Measurements from ENCODE around the gene EGLN3. TPM values are rescaled to one million over a fixed set of nuclear protein-coding genes. Genes with fewer than 3 reads are reported as not detected.
"Not testable (repeated sequence)": the region's sequence is repeated elsewhere in the genome, so short reads cannot be mapped to it uniquely, and the experiment has no call there.

The EGLN3 gene
- total and polyA plus RNA-seq, 10 of the 15 experiments (the other 5 are each of a cell fraction or from before 2014, with no cell fraction given), result 0.42 to 8.1 (median 2.0) TPM

DNA sequence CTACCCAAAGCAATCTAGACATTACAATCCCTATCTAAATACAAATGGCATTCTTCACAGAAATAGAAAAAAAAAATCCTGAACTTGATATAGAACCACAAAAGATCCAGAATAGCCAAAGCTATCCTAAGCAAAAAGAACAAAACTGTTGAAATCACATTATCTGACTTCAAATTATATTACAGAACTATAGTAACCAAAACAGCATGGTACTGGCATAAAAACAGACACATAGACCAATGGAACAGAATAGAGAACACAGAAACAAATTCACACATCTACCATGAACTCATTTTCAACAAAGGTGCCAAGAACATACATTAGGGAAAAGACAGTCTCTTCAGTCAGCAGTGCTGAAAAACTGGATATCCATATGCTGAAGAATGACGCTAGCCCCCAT, 19.0 kb upstream of the EGLN3 start:
- RAD21 ChIA-PET (ENCODE audit: unreplicated experiment), result interaction anchor here (2.9 kb wide), 1 partner anchor 11 kb away, joined by 14 read pairs; no protein-coding TSS in a partner anchor
- intact Hi-C loops (cut with micrococcal nuclease; ENCODE audit: unreplicated experiment), result loop anchor here (5.0 kb wide), 1 partner anchor 117 kb away; no protein-coding TSS in a partner anchor
- H3K4me2 ChIP-seq (ENCODE audit: control insufficient read depth, insufficient read depth); H3K36me3 ChIP-seq (ENCODE audit: control insufficient read depth in 2 of 2, insufficient read depth in 2 of 2, low read length in 1 of 2); H3K9me3 ChIP-seq (replicated peaks; ENCODE audit: control insufficient read depth, insufficient read depth, low read length); POLR2A ChIA-PET; in situ Hi-C loops (cut with MboI); H2AFZ ChIP-seq (ENCODE audit: control insufficient read depth, low read depth, low read length); BruUV-seq (replicated peaks); H4K20me1 ChIP-seq (ENCODE audit: control insufficient read depth, insufficient read depth); H3K27ac ChIP-seq (ENCODE audit: control insufficient read depth, insufficient read depth); ATAC-seq; H3K9ac ChIP-seq (ENCODE audit: control insufficient read depth, insufficient read depth, low read length); H3K27me3 ChIP-seq (replicated peaks in 1 of 2; ENCODE audit: control insufficient read depth in 2 of 2, insufficient read depth in 2 of 2, low read length in 1 of 2); H3K4me3 ChIP-seq; H3K79me2 ChIP-seq (ENCODE audit: control insufficient read depth, insufficient read depth, low read length); FAIRE-seq; DNase-seq (ENCODE audit: low read depth, low spot score): not testable (repeated sequence)
- 0 out of 2 replicates have a peak, but pooled peaks have one; percentile 26 for TF ChIP-seq SMARCA5 (IDR thresholded peaks at IDR 0.05)
- 96% methylated on average over 1 of the region's 1 CpG for WGBS (ENCODE audit: insufficient coverage, insufficient replicate concordance, low lambda C conversion rate, missing lambda C conversion rate)
- SMC1A ChIA-PET (ENCODE audit: uncharacterized antibody, unreplicated experiment), result interaction anchor here (1.4 to 2.2 kb wide), 4 partner anchors 10 to 24 kb away, joined by 5 to 13 read pairs (median 8); no protein-coding TSS in a partner anchor
- CTCF ChIA-PET, result interaction anchor here (1.8 kb wide), 1 partner anchor 129 kb away, joined by 6 read pairs; no protein-coding TSS in a partner anchor
- H3K4me1 ChIP-seq (ENCODE audit: control insufficient read depth, insufficient read depth, low read length), result peaks cover 15% of the 10 kb centered on the region

DNA sequence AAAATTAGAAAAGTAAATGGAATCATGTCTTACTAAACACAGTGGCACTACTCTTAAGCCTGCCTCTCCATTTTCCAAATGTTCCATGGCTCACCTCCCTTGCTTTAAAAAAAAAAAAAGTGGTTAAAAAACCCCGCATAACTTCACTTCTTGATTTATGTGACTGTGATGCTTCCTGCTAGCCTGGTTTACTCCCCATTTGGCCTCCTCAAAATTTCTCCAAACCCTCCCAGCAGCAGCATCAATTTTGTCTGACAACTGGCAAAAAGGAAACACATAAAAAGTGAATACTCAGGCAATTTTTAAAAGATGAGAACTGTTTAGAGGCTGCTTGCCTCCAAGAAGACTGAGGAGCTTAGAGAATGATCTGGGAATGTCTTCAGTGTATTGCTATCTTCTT, 17.8 kb upstream of the EGLN3 start:
- BruUV-seq (replicated peaks), result no TSS peak
- no peaks in the 10 kb centered on the region; the same call in 1 of the 3 replicates for H3K9me3 ChIP-seq (replicated peaks; ENCODE audit: control insufficient read depth, insufficient read depth, low read length)
- TF ChIP-seq RAD51 (IDR thresholded peaks at IDR 0.05) (no peak), BACH1 (IDR thresholded peaks at IDR 0.05; ENCODE audit: borderline replicate concordance) (no peak), JUNB (IDR thresholded peaks at IDR 0.05) (no peak), LARP7 (IDR thresholded peaks at IDR 0.05) (no peak), EED (IDR thresholded peaks at IDR 0.05; ENCODE audit: low read depth) (no peak), MEF2A (IDR thresholded peaks at IDR 0.05; ENCODE audit: insufficient read depth, low read depth, low read length) (no peak), MTA3 (IDR thresholded peaks at IDR 0.05; ENCODE audit: borderline replicate concordance, low read length) (no peak)
- TF ChIP-seq, protein P1, sequence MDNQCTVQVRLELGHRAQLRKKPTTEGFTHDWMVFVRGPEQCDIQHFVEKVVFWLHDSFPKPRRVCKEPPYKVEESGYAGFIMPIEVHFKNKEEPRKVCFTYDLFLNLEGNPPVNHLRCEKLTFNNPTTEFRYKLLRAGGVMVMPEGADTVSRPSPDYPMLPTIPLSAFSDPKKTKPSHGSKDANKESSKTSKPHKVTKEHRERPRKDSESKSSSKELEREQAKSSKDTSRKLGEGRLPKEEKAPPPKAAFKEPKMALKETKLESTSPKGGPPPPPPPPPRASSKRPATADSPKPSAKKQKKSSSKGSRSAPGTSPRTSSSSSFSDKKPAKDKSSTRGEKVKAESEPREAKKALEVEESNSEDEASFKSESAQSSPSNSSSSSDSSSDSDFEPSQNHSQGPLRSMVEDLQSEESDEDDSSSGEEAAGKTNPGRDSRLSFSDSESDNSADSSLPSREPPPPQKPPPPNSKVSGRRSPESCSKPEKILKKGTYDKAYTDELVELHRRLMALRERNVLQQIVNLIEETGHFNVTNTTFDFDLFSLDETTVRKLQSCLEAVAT (IDR thresholded peaks at IDR 0.05), result no peak
- TF ChIP-seq, protein P2, sequence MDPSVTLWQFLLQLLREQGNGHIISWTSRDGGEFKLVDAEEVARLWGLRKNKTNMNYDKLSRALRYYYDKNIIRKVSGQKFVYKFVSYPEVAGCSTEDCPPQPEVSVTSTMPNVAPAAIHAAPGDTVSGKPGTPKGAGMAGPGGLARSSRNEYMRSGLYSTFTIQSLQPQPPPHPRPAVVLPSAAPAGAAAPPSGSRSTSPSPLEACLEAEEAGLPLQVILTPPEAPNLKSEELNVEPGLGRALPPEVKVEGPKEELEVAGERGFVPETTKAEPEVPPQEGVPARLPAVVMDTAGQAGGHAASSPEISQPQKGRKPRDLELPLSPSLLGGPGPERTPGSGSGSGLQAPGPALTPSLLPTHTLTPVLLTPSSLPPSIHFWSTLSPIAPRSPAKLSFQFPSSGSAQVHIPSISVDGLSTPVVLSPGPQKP (IDR thresholded peaks at IDR 0.05; ENCODE audit: low read depth, low read length), result no peak
- TF ChIP-seq, protein P3, sequence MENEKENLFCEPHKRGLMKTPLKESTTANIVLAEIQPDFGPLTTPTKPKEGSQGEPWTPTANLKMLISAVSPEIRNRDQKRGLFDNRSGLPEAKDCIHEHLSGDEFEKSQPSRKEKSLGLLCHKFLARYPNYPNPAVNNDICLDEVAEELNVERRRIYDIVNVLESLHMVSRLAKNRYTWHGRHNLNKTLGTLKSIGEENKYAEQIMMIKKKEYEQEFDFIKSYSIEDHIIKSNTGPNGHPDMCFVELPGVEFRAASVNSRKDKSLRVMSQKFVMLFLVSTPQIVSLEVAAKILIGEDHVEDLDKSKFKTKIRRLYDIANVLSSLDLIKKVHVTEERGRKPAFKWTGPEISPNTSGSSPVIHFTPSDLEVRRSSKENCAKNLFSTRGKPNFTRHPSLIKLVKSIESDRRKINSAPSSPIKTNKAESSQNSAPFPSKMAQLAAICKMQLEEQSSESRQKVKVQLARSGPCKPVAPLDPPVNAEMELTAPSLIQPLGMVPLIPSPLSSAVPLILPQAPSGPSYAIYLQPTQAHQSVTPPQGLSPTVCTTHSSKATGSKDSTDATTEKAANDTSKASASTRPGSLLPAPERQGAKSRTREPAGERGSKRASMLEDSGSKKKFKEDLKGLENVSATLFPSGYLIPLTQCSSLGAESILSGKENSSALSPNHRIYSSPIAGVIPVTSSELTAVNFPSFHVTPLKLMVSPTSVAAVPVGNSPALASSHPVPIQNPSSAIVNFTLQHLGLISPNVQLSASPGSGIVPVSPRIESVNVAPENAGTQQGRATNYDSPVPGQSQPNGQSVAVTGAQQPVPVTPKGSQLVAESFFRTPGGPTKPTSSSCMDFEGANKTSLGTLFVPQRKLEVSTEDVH (IDR thresholded peaks at IDR 0.05; ENCODE audit: low read depth, partially characterized antibody), result no peak

More for the DNA sequence above, 17.8 kb upstream of the EGLN3 start:
- H3K4me2 ChIP-seq (ENCODE audit: control insufficient read depth, insufficient read depth), result no peak overlapping the region
- 31% methylated on average over 1 of the region's 1 CpG for WGBS (ENCODE audit: insufficient coverage, insufficient replicate concordance, low lambda C conversion rate, missing lambda C conversion rate)
- no peak for DNase-seq (ENCODE audit: low read depth, low spot score)
- SMC1A ChIA-PET (ENCODE audit: uncharacterized antibody, unreplicated experiment), result interaction anchor here (0.7 to 2.2 kb wide), 12 partner anchors 9 to 321 kb away, joined by 3 to 13 read pairs (median 6); no protein-coding TSS in a partner anchor
- in situ Hi-C loops (cut with MboI) (no loop called here), intact Hi-C loops (cut with micrococcal nuclease; ENCODE audit: unreplicated experiment) (no loop called here)
- no peak overlapping the region for H3K27ac ChIP-seq (ENCODE audit: control insufficient read depth, insufficient read depth)
- FAIRE-seq, result no peak
- CTCF ChIA-PET, result interaction anchor here (0.7 to 1.8 kb wide), 4 partner anchors 89 to 260 kb away, joined by 3 to 6 read pairs (median 3); no protein-coding TSS in a partner anchor
- H3K4me1 ChIP-seq (ENCODE audit: control insufficient read depth, insufficient read depth, low read length), result peaks cover 15% of the 10 kb centered on the region
- POLR2A ChIA-PET, result interaction anchor here (0.6 to 1.1 kb wide), 5 partner anchors 11 to 214 kb away, joined by 3 to 6 read pairs (median 3); no protein-coding TSS in a partner anchor
- H3K27me3 ChIP-seq (replicated peaks in 1 of 2; ENCODE audit: control insufficient read depth in 2 of 2, insufficient read depth in 2 of 2, low read length in 1 of 2), result no peaks in the 10 kb centered on the region
- RAD21 ChIA-PET (ENCODE audit: unreplicated experiment), result interaction anchor here (0.8 to 2.9 kb wide), 7 partner anchors 10 to 457 kb away, joined by 3 to 14 read pairs (median 4); no protein-coding TSS in a partner anchor
- no peak overlapping the region for H3K9ac ChIP-seq (ENCODE audit: control insufficient read depth, insufficient read depth, low read length)
- H4K20me1 ChIP-seq (ENCODE audit: control insufficient read depth, insufficient read depth), result no peaks in the 10 kb centered on the region
- H2AFZ ChIP-seq (ENCODE audit: control insufficient read depth, low read depth, low read length), result no peak overlapping the region
- no peak overlapping the region for H3K4me3 ChIP-seq
- no peaks in the 10 kb centered on the region for H3K79me2 ChIP-seq (ENCODE audit: control insufficient read depth, insufficient read depth, low read length)
- ATAC-seq, result no peak
- no peaks in the 10 kb centered on the region for H3K36me3 ChIP-seq (ENCODE audit: control insufficient read depth in 2 of 2, insufficient read depth in 2 of 2, low read length in 1 of 2)

Data from GM12878 (cell line).